Thyroid gland (tissue), 4 donors: ENCODE results near the gene LRRC7. TPM values are rescaled to one million over a fixed set of nuclear protein-coding genes. Genes with fewer than 3 reads are reported as not detected.

Source experiments
- DNase-seq, 2 donors: peaks; one replicate each; pipeline ENCODE4 v3.0.0-alpha.2; 2019
- H3K27ac ChIP-seq, 3 donors: fragments of 200-600 bp; sonication (generic); 1 replicate in 2 of 3; 2 replicates in 1 of 3; pipeline ENCODE4 v1.5.1; 2016 to 2019; ENCODE audit warnings: mild to moderate bottlenecking in 1 of 3, moderate library complexity in 1 of 3
- H3K27me3 ChIP-seq: fragments of 200-600 bp; sonication (generic); one replicate; pipeline ENCODE4 v1.5.1; 2019
- H3K36me3 ChIP-seq, 2 donors: fragments of 200-600 bp; sonication (generic); one replicate each; pipeline ENCODE4 v1.5.1; 2016 to 2019
- H3K4me1 ChIP-seq, 2 donors: fragments of 200-600 bp; sonication (generic); one replicate each; pipeline ENCODE4 v1.5.1; 2017 to 2019
- H3K4me3 ChIP-seq, 3 donors: fragments of 200-600 bp; sonication (generic); replicated peaks in 1 of 3; 1 replicate in 2 of 3; 2 replicates in 1 of 3; pipeline ENCODE4 v1.5.1; 2016; ENCODE audit warnings: mild to moderate bottlenecking in 1 of 3
- H3K9me3 ChIP-seq: fragments of 200-600 bp; sonication (generic); one replicate; pipeline ENCODE4 v1.5.1; 2017
- POLR2A ChIP-seq, 2 donors: fragments of 450-650 bp; IDR thresholded peaks; one replicate each; pipeline ENCODE4 v1.6.1; 2017; ENCODE audit warnings: antibody characterized with exemption in 2 of 2, mild to moderate bottlenecking in 2 of 2, moderate library complexity in 1 of 2
- WGBS, 2 donors: methylation state at CpG; one replicate each; pipeline ENCODE4 v1.1.5; 2017; 5-methylcytosine and 5-hydroxymethylcytosine counted together
- intact Hi-C: fragments of 100-400 bp; cut with DNase I; formaldehyde crosslinking; loops from one replicate; pipeline ENCODE4 v1.15.1; 2023
- total RNA-seq, 4 donors: library from RNA; depleted of rRNA; stranded (reverse); fragments of >200 nt; gene quantifications; one replicate each; pipeline ENCODE4 v1.2.3, GENCODE V29; 2016
- TF ChIP-seq, protein P1 (sequence below), 6 experiments: fragments of 200-600 bp in 3 of 6; fragments of 450-650 bp in 3 of 6; sonication (generic) in 3 of 6; IDR thresholded peaks; one replicate each; pipeline ENCODE4 v1.5.1; 2016 to 2019; ENCODE audit warnings: antibody characterized with exemption in 6 of 6, mild to moderate bottlenecking in 2 of 6, inconsistent platforms in 1 of 6, moderate library complexity in 1 of 6

Gene LRRC7
- total RNA-seq, 4 donors from 2014 or later, result 7.9 to 31.7 (median 18.7) TPM

- no peak overlapping the region for H3K27ac ChIP-seq
- H3K9me3 ChIP-seq, result no peaks in the 10 kb centered on the region
- intact Hi-C loops, result no loop called here
- no peaks in the 10 kb centered on the region for H3K36me3 ChIP-seq
- no peak for TF ChIP-seq POLR2A (IDR thresholded peaks at IDR 0.05)
- TF ChIP-seq, protein P1, sequence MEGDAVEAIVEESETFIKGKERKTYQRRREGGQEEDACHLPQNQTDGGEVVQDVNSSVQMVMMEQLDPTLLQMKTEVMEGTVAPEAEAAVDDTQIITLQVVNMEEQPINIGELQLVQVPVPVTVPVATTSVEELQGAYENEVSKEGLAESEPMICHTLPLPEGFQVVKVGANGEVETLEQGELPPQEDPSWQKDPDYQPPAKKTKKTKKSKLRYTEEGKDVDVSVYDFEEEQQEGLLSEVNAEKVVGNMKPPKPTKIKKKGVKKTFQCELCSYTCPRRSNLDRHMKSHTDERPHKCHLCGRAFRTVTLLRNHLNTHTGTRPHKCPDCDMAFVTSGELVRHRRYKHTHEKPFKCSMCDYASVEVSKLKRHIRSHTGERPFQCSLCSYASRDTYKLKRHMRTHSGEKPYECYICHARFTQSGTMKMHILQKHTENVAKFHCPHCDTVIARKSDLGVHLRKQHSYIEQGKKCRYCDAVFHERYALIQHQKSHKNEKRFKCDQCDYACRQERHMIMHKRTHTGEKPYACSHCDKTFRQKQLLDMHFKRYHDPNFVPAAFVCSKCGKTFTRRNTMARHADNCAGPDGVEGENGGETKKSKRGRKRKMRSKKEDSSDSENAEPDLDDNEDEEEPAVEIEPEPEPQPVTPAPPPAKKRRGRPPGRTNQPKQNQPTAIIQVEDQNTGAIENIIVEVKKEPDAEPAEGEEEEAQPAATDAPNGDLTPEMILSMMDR (IDR thresholded peaks at IDR 0.05), result no peak
- no peak for DNase-seq
- no peak overlapping the region for H3K4me3 ChIP-seq
- no peaks in the 10 kb centered on the region for H3K27me3 ChIP-seq
- H3K4me1 ChIP-seq, result no peaks in the 10 kb centered on the region
These were observed 80.8 kb downstream of the LRRC7 start for GRCh38 chr1:69648486-69648885.

- no peaks in the 10 kb centered on the region for H3K4me1 ChIP-seq
- WGBS, 2 donors, result 92 to 93% methylated on average over 5 of the region's 5 CpGs
- intact Hi-C loops, result no loop called here
- H3K27ac ChIP-seq, result no peak overlapping the region
- TF ChIP-seq, protein P1 (IDR thresholded peaks at IDR 0.05), result no peak
- H3K9me3 ChIP-seq, result no peaks in the 10 kb centered on the region
- H3K36me3 ChIP-seq, result no peaks in the 10 kb centered on the region
- no peaks in the 10 kb centered on the region for H3K27me3 ChIP-seq
- H3K4me3 ChIP-seq, result no peak overlapping the region
- DNase-seq, result no peak
These were observed 81.8 kb downstream of the LRRC7 start for GRCh38 chr1:69649383-69649990.

DNA sequence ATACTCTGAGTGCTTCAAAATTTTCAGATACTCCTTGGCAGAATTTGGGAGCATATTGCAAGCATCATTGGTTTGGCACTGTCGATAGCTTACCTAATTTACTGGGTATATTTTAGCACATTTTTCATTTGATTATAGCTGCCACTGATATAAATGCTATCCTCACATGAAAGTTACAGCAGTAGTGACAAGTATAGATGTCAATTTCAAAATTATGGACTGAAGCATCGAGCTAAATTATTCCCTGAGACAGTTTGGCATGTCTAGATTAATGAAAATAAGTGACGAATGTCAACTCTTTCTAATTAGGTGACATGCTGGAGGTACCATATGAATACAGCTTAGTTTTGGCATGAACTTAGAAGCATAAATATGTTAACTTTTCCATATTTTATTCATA, 83.1 kb downstream of the LRRC7 start:
- no peaks in the 10 kb centered on the region for H3K9me3 ChIP-seq
- no peaks in the 10 kb centered on the region for H3K27me3 ChIP-seq
- H3K36me3 ChIP-seq, result no peaks in the 10 kb centered on the region
- H3K27ac ChIP-seq, result no peak overlapping the region
- H3K4me1 ChIP-seq, result no peaks in the 10 kb centered on the region
- no peak for DNase-seq
- WGBS, 2 donors, result 90 to 93% methylated on average over 3 of the region's 3 CpGs
- TF ChIP-seq, protein P1 (IDR thresholded peaks at IDR 0.05), result no peak
- TF ChIP-seq POLR2A (IDR thresholded peaks at IDR 0.05), result no peak
- intact Hi-C loops, result no loop called here
- H3K4me3 ChIP-seq, result no peak overlapping the region

GRCh38 chr1:69651656-69652055, 83.9 kb downstream of the LRRC7 start:
- H3K27ac ChIP-seq, result no peak overlapping the region
- TF ChIP-seq POLR2A (IDR thresholded peaks at IDR 0.05), result no peak
- TF ChIP-seq, protein P1 (IDR thresholded peaks at IDR 0.05), result no peak
- no peak for DNase-seq
- intact Hi-C loops, result no loop called here
- no peak overlapping the region for H3K4me3 ChIP-seq
- no peaks in the 10 kb centered on the region for H3K4me1 ChIP-seq
- H3K36me3 ChIP-seq, result no peaks in the 10 kb centered on the region
- WGBS, 2 donors, result 0 to 39% methylated on average over 1 of the region's 1 CpG
- H3K27me3 ChIP-seq, result no peaks in the 10 kb centered on the region
- H3K9me3 ChIP-seq, result no peaks in the 10 kb centered on the region

DNA sequence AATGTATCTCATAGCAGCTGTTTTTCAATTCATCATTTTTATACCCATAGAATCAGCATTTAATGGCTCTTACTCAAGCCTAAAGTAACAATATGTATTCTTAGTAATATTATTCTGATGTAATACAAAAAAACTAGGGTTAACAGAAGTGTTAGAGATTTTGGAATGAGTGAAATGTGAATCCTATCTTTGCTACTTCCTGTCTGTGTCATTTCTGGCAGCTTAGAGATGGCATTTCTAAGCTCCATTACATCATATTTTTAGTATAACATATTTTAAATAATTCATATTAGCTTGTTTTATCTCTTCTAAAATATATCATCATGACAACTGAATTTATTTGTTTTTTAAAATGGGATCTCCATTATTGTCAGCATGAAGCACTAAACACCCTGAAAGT, 90.2 kb downstream of the LRRC7 start:
- intact Hi-C loops, result no loop called here
- H3K27me3 ChIP-seq, result no peaks in the 10 kb centered on the region
- TF ChIP-seq POLR2A (IDR thresholded peaks at IDR 0.05), result no peak
- TF ChIP-seq, protein P1 (IDR thresholded peaks at IDR 0.05), result no peak
- DNase-seq, result no peak
- H3K4me3 ChIP-seq, result no peak overlapping the region
- no peaks in the 10 kb centered on the region for H3K9me3 ChIP-seq
- H3K4me1 ChIP-seq, result peaks cover 3 to 15% of the 10 kb centered on the region in 2 donors
- H3K36me3 ChIP-seq, result no peaks in the 10 kb centered on the region
- no peak overlapping the region for H3K27ac ChIP-seq
